Neural progenitor cell (in vitro differentiated cells): ENCODE data around the gene CEMIP2.

Experiments
- EZH2 ChIP-seq: fragments of 200-600 bp; sonication (generic); IDR thresholded peaks from 2 replicates; pipeline ENCODE4 v1.6.1; 2017; ENCODE audit warnings: antibody characterized with exemption, mild to moderate bottlenecking, moderate library complexity
- TF ChIP-seq, protein P1 (sequence below): fragments of 200-600 bp; sonication (generic); IDR thresholded peaks from 2 replicates; pipeline ENCODE4 v1.5.1; 2017; ENCODE audit warnings: antibody characterized with exemption, mild to moderate bottlenecking

DNA sequence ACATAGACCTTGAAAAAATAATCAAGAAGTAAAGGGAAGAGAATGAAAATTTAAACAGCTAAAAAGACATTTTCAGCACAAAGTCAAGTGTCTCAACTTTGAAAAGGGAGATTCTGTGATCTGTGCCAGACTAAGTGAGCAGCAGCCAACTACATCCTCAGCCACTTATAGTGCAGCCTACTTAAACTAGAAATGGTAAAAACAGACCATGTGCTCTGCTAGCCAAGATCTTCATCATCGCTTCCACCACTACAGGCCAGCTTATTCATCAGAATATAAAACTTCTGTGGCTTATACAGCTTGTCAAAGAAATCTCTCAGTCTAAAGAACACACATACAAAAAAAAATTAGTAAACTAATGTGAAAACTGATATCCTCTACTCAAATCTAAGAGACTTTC lies 63.5 kb downstream of the CEMIP2 start:
- TF ChIP-seq, protein P1, sequence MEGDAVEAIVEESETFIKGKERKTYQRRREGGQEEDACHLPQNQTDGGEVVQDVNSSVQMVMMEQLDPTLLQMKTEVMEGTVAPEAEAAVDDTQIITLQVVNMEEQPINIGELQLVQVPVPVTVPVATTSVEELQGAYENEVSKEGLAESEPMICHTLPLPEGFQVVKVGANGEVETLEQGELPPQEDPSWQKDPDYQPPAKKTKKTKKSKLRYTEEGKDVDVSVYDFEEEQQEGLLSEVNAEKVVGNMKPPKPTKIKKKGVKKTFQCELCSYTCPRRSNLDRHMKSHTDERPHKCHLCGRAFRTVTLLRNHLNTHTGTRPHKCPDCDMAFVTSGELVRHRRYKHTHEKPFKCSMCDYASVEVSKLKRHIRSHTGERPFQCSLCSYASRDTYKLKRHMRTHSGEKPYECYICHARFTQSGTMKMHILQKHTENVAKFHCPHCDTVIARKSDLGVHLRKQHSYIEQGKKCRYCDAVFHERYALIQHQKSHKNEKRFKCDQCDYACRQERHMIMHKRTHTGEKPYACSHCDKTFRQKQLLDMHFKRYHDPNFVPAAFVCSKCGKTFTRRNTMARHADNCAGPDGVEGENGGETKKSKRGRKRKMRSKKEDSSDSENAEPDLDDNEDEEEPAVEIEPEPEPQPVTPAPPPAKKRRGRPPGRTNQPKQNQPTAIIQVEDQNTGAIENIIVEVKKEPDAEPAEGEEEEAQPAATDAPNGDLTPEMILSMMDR: no peak
- no peak for TF ChIP-seq EZH2
